ENCODE measurements around the gene PCK1. TPM values are rescaled to one million over a fixed set of nuclear protein-coding genes. Genes with fewer than 3 reads are reported as not detected.

Gene PCK1
- total RNA-seq, 1 experiment from 2014 or later, result 0.49 TPM

DNA sequence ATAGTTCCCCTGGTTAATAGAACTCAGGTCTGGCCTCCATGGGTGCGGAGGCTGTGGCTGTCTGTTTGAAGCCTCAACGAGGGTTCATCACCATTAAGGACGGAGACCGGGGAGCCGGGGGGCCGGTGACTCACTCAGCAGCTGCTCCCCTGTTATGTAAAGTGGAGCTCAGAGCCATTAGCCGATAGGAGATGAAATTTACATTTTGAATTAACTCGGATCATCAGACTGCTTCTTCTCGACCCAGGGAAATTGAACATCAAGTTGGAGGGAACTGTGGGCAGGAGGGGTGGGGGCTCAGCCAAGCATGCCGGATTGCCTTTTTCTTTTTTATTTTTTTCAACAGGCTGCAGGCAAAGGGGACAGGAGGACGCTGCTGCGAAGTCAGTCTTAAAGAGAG lies 12.3 kb downstream of the PCK1 start:
- no peak for TF ChIP-seq CBX3 (IDR thresholded peaks at IDR 0.05; ENCODE audit: low read depth)
- TF ChIP-seq ELF1 (IDR thresholded peaks at IDR 0.05; ENCODE audit: borderline replicate concordance, low read depth), result no peak
- TF ChIP-seq, protein P1, sequence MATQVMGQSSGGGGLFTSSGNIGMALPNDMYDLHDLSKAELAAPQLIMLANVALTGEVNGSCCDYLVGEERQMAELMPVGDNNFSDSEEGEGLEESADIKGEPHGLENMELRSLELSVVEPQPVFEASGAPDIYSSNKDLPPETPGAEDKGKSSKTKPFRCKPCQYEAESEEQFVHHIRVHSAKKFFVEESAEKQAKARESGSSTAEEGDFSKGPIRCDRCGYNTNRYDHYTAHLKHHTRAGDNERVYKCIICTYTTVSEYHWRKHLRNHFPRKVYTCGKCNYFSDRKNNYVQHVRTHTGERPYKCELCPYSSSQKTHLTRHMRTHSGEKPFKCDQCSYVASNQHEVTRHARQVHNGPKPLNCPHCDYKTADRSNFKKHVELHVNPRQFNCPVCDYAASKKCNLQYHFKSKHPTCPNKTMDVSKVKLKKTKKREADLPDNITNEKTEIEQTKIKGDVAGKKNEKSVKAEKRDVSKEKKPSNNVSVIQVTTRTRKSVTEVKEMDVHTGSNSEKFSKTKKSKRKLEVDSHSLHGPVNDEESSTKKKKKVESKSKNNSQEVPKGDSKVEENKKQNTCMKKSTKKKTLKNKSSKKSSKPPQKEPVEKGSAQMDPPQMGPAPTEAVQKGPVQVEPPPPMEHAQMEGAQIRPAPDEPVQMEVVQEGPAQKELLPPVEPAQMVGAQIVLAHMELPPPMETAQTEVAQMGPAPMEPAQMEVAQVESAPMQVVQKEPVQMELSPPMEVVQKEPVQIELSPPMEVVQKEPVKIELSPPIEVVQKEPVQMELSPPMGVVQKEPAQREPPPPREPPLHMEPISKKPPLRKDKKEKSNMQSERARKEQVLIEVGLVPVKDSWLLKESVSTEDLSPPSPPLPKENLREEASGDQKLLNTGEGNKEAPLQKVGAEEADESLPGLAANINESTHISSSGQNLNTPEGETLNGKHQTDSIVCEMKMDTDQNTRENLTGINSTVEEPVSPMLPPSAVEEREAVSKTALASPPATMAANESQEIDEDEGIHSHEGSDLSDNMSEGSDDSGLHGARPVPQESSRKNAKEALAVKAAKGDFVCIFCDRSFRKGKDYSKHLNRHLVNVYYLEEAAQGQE (IDR thresholded peaks at IDR 0.05; ENCODE audit: low read depth), result no peak
- TF ChIP-seq, protein P2, sequence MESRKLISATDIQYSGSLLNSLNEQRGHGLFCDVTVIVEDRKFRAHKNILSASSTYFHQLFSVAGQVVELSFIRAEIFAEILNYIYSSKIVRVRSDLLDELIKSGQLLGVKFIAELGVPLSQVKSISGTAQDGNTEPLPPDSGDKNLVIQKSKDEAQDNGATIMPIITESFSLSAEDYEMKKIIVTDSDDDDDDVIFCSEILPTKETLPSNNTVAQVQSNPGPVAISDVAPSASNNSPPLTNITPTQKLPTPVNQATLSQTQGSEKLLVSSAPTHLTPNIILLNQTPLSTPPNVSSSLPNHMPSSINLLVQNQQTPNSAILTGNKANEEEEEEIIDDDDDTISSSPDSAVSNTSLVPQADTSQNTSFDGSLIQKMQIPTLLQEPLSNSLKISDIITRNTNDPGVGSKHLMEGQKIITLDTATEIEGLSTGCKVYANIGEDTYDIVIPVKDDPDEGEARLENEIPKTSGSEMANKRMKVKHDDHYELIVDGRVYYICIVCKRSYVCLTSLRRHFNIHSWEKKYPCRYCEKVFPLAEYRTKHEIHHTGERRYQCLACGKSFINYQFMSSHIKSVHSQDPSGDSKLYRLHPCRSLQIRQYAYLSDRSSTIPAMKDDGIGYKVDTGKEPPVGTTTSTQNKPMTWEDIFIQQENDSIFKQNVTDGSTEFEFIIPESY (IDR thresholded peaks at IDR 0.05; ENCODE audit: extremely low read depth, insufficient replicate concordance, low read length), result no peak
- no peak for TF ChIP-seq EZH2 (IDR thresholded peaks at IDR 0.05)
- TF ChIP-seq SIN3A (IDR thresholded peaks at IDR 0.05; ENCODE audit: low read depth), result no peak
- no peak for TF ChIP-seq SRF (IDR thresholded peaks at IDR 0.05; ENCODE audit: low read depth)
- TF ChIP-seq, protein P3, sequence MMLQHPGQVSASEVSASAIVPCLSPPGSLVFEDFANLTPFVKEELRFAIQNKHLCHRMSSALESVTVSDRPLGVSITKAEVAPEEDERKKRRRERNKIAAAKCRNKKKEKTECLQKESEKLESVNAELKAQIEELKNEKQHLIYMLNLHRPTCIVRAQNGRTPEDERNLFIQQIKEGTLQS (IDR thresholded peaks at IDR 0.05), result no peak
- TF ChIP-seq, protein P4, sequence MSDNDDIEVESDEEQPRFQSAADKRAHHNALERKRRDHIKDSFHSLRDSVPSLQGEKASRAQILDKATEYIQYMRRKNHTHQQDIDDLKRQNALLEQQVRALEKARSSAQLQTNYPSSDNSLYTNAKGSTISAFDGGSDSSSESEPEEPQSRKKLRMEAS (IDR thresholded peaks at IDR 0.05), result no peak
- no peaks in the 10 kb centered on the region for H3K9me3 ChIP-seq (ENCODE audit: control insufficient read depth in 1 of 2, insufficient read depth in 1 of 2, low read depth in 1 of 2, low read length in 2 of 2)
- H3K79me2 ChIP-seq (ENCODE audit: insufficient read depth, low read length), result no peaks in the 10 kb centered on the region
- H3K27ac ChIP-seq (ENCODE audit: low read depth, low read length), result no peak overlapping the region
- ChIA-PET CTCF (no interaction called here), RAD21 (ENCODE audit: low non-redundant PET in 1 of 2, low total read pairs in 2 of 2, uncharacterized antibody in 2 of 2, unreplicated experiment in 2 of 2) (no interaction called here), POLR2A (no interaction called here)
- intact Hi-C loops (cut with micrococcal nuclease), result no loop called here
- H3K9me2 ChIP-seq (ENCODE audit: insufficient read depth), result no peaks in the 10 kb centered on the region
- no peak overlapping the region for H3K4me3 ChIP-seq (replicated peaks in 1 of 2; ENCODE audit: low read depth in 1 of 2, low read length in 2 of 2)
- H3K9ac ChIP-seq (ENCODE audit: low read length), result no peak overlapping the region
- ATAC-seq (no peak), DNase-seq (ENCODE audit: low read depth, low spot score) (no peak)
- H3K4me2 ChIP-seq (ENCODE audit: low read length), result no peak overlapping the region
- H3K36me3 ChIP-seq (ENCODE audit: control insufficient read depth in 1 of 2, insufficient read depth in 2 of 2, low read length in 2 of 2), result no peaks in the 10 kb centered on the region
- H4K20me1 ChIP-seq (ENCODE audit: insufficient read depth), result no peaks in the 10 kb centered on the region
- no peaks in the 10 kb centered on the region for H3K4me1 ChIP-seq (ENCODE audit: control insufficient read depth in 1 of 2, insufficient read depth in 2 of 2, low read length in 2 of 2)
- no peak overlapping the region for H2AFZ ChIP-seq (ENCODE audit: low read depth, low read length, poor library complexity, severe bottlenecking)
- peaks cover 48% of the 10 kb centered on the region for H3K27me3 ChIP-seq (ENCODE audit: insufficient read depth, low read length)
- BruUV-seq (replicated peaks), result no TSS peak

Data from HCT116 (cell line).